ENCODE data around the gene FMNL2.

DNA sequence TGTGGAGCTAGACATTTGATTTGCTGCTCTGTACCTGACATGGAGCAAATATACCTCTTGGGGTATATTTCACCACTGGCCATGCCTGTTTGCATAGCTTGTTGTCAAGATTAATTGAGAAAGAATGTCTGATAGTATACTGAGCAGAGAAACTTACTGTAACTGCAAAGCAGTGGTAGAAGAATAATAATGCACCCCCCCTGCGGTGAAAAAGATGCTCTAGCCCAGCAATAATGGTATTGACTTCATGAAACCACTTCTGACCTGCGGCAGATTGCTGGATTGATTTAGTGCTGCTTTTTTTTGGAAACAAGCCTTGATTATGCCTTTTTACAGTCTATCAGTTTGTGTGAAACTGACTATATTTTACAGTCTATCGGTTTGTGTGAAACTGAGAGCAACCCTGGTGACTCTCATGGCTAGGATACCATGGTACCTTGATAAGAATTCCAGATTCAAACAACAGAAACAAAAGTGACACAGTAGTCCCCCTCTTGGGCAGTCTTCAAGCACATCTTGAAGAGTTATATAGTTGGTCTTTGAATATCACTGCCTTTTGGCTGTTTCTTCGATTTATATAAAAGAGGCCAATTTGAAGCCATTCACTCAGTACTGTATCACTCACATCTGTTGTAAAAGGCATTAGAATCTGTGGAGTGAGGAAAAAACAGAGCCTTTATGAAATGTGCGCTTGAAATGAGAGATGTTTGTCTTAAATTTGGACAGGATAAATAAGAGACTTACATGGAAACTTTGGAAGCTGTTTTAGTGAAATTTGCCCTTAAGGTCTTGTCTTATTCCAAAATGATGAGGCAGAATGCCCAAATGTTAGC lies 102.5 kb downstream of the FMNL2 start:
- TF ChIP-seq, protein P1, sequence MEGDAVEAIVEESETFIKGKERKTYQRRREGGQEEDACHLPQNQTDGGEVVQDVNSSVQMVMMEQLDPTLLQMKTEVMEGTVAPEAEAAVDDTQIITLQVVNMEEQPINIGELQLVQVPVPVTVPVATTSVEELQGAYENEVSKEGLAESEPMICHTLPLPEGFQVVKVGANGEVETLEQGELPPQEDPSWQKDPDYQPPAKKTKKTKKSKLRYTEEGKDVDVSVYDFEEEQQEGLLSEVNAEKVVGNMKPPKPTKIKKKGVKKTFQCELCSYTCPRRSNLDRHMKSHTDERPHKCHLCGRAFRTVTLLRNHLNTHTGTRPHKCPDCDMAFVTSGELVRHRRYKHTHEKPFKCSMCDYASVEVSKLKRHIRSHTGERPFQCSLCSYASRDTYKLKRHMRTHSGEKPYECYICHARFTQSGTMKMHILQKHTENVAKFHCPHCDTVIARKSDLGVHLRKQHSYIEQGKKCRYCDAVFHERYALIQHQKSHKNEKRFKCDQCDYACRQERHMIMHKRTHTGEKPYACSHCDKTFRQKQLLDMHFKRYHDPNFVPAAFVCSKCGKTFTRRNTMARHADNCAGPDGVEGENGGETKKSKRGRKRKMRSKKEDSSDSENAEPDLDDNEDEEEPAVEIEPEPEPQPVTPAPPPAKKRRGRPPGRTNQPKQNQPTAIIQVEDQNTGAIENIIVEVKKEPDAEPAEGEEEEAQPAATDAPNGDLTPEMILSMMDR (IDR thresholded peaks at IDR 0.05; ENCODE audit: low read length) = no peak
- TF ChIP-seq EZH2 (IDR thresholded peaks at IDR 0.05; ENCODE audit: borderline replicate concordance, low read length) = no peak
